ENCODE measurements around the gene SMIM20. TPM values are rescaled to one million over a fixed set of nuclear protein-coding genes. Genes with fewer than 3 reads are reported as not detected.

The SMIM20 gene
- total and polyA plus RNA-seq, 10 donors = 15.7 to 61.0 (median 21.4) TPM

GRCh38 chr4:25919676-25920075 is 5.7 kb downstream of the SMIM20 start:
- peaks cover 0 to 28% (median 0%) of the 10 kb centered on the region in 6 donors for H3K36me3 ChIP-seq
- peaks cover 3 to 19% (median 9%) of the 10 kb centered on the region in 6 donors for H3K4me1 ChIP-seq
- no peaks in the 10 kb centered on the region for H3K27me3 ChIP-seq (replicated peaks in 1 of 7)
- intact Hi-C loops (cut with DNase I; ENCODE audit: low total_unique reads) = no loop called here
- no peak overlapping the region for H3K27ac ChIP-seq
- no peak for DNase-seq
- H3K9me3 ChIP-seq = no peaks in the 10 kb centered on the region
- H3K4me3 ChIP-seq = no peak overlapping the region
- TF ChIP-seq POLR2A (IDR thresholded peaks at IDR 0.05) (no peak), CTCF (IDR thresholded peaks at IDR 0.05 in 8 of 11, conservative IDR thresholded peaks at IDR 0.05 in 3 of 11) (no peak), POLR2AphosphoS5 (IDR thresholded peaks at IDR 0.05) (no peak)
- 82 to 95% (median 93%) methylated on average over 5 of the region's 5 CpGs for WGBS, 5 donors

- no peak for DNase-seq
- Histone ChIP-seq H3K27me3 (replicated peaks in 1 of 7) (no peaks in the 10 kb centered on the region), H3K4me1 (peaks cover 0 to 17% (median 0%) of the 10 kb centered on the region in 6 donors), H3K36me3 (peaks cover 0 to 28% (median 0%) of the 10 kb centered on the region in 6 donors), H3K4me3 (no peak overlapping the region), H3K27ac (no peak overlapping the region), H3K9me3 (no peaks in the 10 kb centered on the region)
- TF ChIP-seq CTCF (IDR thresholded peaks at IDR 0.05 in 8 of 11, conservative IDR thresholded peaks at IDR 0.05 in 3 of 11) = no peak
- TF ChIP-seq POLR2AphosphoS5 (IDR thresholded peaks at IDR 0.05) = no peak
- TF ChIP-seq POLR2A (IDR thresholded peaks at IDR 0.05) = no peak
- intact Hi-C loops (cut with DNase I; ENCODE audit: low total_unique reads) = no loop called here
- 92 to 100% (median 97%) methylated on average over 1 of the region's 1 CpG for WGBS, 5 donors
Observed at GRCh38 chr4:25921922-25922321, 7.9 kb downstream of the SMIM20 start.

GRCh38 chr4:25922812-25923369 is 8.9 kb downstream of the SMIM20 start:
- WGBS, 5 donors = 88 to 98% (median 95%) methylated on average over 4 of the region's 4 CpGs
- Histone ChIP-seq H3K36me3 (peaks cover 0 to 28% (median 0%) of the 10 kb centered on the region in 6 donors), H3K9me3 (no peaks in the 10 kb centered on the region), H3K4me1 (peaks cover 0 to 19% (median 0%) of the 10 kb centered on the region in 6 donors), H3K27ac (no peak overlapping the region), H3K27me3 (replicated peaks in 1 of 7) (no peaks in the 10 kb centered on the region), H3K4me3 (no peak overlapping the region)
- DNase-seq = no peak
- intact Hi-C loops (cut with DNase I; ENCODE audit: low total_unique reads) = no loop called here
- no peak for TF ChIP-seq POLR2AphosphoS5 (IDR thresholded peaks at IDR 0.05)
- TF ChIP-seq POLR2A (IDR thresholded peaks at IDR 0.05) = no peak
- no peak for TF ChIP-seq CTCF (IDR thresholded peaks at IDR 0.05 in 8 of 11, conservative IDR thresholded peaks at IDR 0.05 in 3 of 11)

GRCh38 chr4:25923745-25924144 is 9.7 kb downstream of the SMIM20 start:
- H3K27me3 ChIP-seq (replicated peaks in 1 of 7) = no peaks in the 10 kb centered on the region
- peaks cover 0 to 28% (median 0%) of the 10 kb centered on the region in 6 donors for H3K36me3 ChIP-seq
- H3K4me3 ChIP-seq = no peak overlapping the region
- H3K9me3 ChIP-seq = no peaks in the 10 kb centered on the region
- H3K4me1 ChIP-seq = peaks cover 0 to 28% (median under 1%) of the 10 kb centered on the region in 6 donors
- no peak for TF ChIP-seq POLR2A (IDR thresholded peaks at IDR 0.05)
- TF ChIP-seq POLR2AphosphoS5 (IDR thresholded peaks at IDR 0.05) = no peak
- no peak for TF ChIP-seq CTCF (IDR thresholded peaks at IDR 0.05 in 8 of 11, conservative IDR thresholded peaks at IDR 0.05 in 3 of 11)
- H3K27ac ChIP-seq = no peak overlapping the region
- DNase-seq = no peak
- WGBS, 5 donors = 92 to 96% (median 96%) methylated on average over 5 of the region's 5 CpGs
- intact Hi-C loops (cut with DNase I; ENCODE audit: low total_unique reads) = no loop called here

All from spleen (tissue), 11 donors.